ENCODE results near the gene KRTAP19-8. TPM values are rescaled to one million over a fixed set of nuclear protein-coding genes. Genes with fewer than 3 reads are reported as not detected.

Gene KRTAP19-8
- total RNA-seq, 1 experiment from 2014 or later, result not detected

- Mint-ChIP-seq H3K4me3 (no peak overlapping the region), H3K9me3 (peaks cover 9% of the 10 kb centered on the region), H3K27ac (no peak overlapping the region), H3K27me3 (ENCODE audit: low read depth) (no peaks in the 10 kb centered on the region), H3K36me3 (no peaks in the 10 kb centered on the region), H3K4me1 (peaks cover 9% of the 10 kb centered on the region)
- POLR2A ChIA-PET, result no interaction called here
- no peak for DNase-seq (ENCODE audit: low spot score)
- CTCF ChIA-PET, result no interaction called here
- TF ChIP-seq USF2 (CRISPR knock-in tag; IDR thresholded peaks at IDR 0.05) (no peak), MXD4 (CRISPR knock-in tag; IDR thresholded peaks at IDR 0.05; ENCODE audit: borderline replicate concordance) (no peak), NFE2L1 (CRISPR knock-in tag; IDR thresholded peaks at IDR 0.05) (no peak), NR2C2 (CRISPR knock-in tag; IDR thresholded peaks at IDR 0.05) (no peak), SMAD3 (CRISPR knock-in tag; IDR thresholded peaks at IDR 0.05; ENCODE audit: borderline replicate concordance) (no peak)
- ATAC-seq, result peak; percentile 86
Measured at GRCh38 chr21:31052489-31053142, 14.3 kb upstream of the KRTAP19-8 start.

GRCh38 chr21:31050577-31051157, 12.4 kb upstream of the KRTAP19-8 start:
- POLR2A ChIA-PET, result no interaction called here
- Mint-ChIP-seq H3K4me1 (peaks cover 9% of the 10 kb centered on the region), H3K27ac (no peak overlapping the region), H3K9me3 (0 out of 2 replicates have a peak, but pooled peaks cover 4% of the 10 kb centered on the region), H3K27me3 (ENCODE audit: low read depth) (no peaks in the 10 kb centered on the region), H3K36me3 (no peaks in the 10 kb centered on the region), H3K4me3 (no peak overlapping the region)
- ATAC-seq (no peak), DNase-seq (ENCODE audit: low spot score) (no peak)
- no peak for TF ChIP-seq ZNF219 (CRISPR knock-in tag; IDR thresholded peaks at IDR 0.05; ENCODE audit: borderline replicate concordance)
- no peak for TF ChIP-seq RELA (CRISPR knock-in tag; IDR thresholded peaks at IDR 0.05; ENCODE audit: borderline replicate concordance)
- TF ChIP-seq ETV6 (CRISPR knock-in tag; IDR thresholded peaks at IDR 0.05), result no peak
- no peak for TF ChIP-seq ZBTB43 (CRISPR knock-in tag; IDR thresholded peaks at IDR 0.05)
- no peak for TF ChIP-seq ZNF317 (CRISPR knock-in tag; IDR thresholded peaks at IDR 0.05; ENCODE audit: borderline replicate concordance, low read depth)
- TF ChIP-seq FOXP4 (CRISPR knock-in tag; IDR thresholded peaks at IDR 0.05), result no peak
- TF ChIP-seq PREB (CRISPR knock-in tag; IDR thresholded peaks at IDR 0.05; ENCODE audit: borderline replicate concordance), result no peak
- TF ChIP-seq NR1H2 (CRISPR knock-in tag; IDR thresholded peaks at IDR 0.05), result no peak
- TF ChIP-seq MXD4 (CRISPR knock-in tag; IDR thresholded peaks at IDR 0.05; ENCODE audit: borderline replicate concordance), result no peak
- TF ChIP-seq ATF2 (CRISPR knock-in tag; IDR thresholded peaks at IDR 0.05; ENCODE audit: borderline replicate concordance, low read depth), result no peak
- no peak for TF ChIP-seq USF1 (CRISPR knock-in tag; IDR thresholded peaks at IDR 0.05)
- CTCF ChIA-PET, result no interaction called here
